Kidney capillary endothelial cell (primary cell): ENCODE data around the gene SEZ6.
A peak's percentile ranks its signal among the peaks of the same experiment; 100 is the strongest.

Experiments used
- DNase-seq: peaks from one replicate; pipeline ENCODE4 v3.0.0-alpha.2; 2018; ENCODE audit warnings: low spot score

Gene SEZ6

DNA sequence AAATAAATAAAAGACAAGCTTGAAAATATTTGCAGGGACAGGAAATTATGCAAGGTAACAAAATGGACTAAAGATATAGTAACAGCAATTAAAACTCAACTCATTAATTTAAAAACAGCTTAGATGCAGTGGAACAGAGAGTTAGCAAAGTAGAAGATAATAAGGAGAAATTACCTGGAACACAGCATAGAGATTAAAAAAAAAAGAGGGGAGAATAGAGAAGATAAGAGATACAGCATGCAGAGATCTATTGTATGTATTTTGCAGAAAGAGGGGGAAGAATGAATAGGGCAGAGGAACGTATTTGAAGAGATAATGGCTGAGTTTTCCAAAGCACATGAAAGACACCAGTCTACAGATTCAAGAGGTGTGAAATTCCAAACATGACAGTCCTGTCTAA is 28.7 kb upstream of the SEZ6 start:
- DNase-seq: no peak

- no peak for DNase-seq
Measured at GRCh38 chr17:29032857-29033197, 27.0 kb upstream of the SEZ6 start.

GRCh38 chr17:29032013-29032856 is 26.4 kb upstream of the SEZ6 start:
- DNase-seq: no peak

- no peak for DNase-seq
Measured at GRCh38 chr17:29031488-29031887, 25.7 kb upstream of the SEZ6 start.

DNA sequence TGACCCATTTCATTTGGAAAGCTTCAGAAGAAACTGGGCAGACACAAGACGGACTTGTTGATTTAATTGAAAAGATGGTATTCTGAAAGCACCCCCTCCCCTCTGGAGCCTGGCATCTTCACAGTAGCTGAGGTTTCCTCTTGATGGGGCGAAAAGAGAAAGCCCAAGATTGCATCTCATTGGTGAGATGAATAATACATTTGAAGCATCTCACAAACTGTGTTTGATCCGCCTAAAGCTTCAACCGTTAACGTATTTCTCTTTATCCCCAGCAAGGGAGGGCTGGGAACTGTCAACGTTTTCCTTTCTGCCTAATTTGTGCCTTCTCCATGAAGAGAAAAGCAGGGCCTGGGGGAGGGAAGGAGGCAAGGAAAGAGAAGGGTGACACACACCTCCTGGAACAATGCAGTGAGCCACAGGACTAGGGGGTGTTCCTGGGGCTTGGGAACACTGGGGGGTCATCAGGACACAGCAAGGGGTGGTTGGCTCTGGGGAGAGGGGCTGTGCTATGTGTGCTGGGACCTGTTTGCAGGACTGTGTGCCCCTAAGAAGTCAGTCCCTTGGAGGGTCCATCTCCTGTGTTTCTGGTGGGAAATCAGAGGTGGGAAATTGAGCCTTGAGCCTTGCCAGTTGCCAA is 18.6 kb upstream of the SEZ6 start:
- no peak for DNase-seq

GRCh38 chr17:29022074-29022473 is 16.2 kb upstream of the SEZ6 start:
- no peak for DNase-seq

DNA sequence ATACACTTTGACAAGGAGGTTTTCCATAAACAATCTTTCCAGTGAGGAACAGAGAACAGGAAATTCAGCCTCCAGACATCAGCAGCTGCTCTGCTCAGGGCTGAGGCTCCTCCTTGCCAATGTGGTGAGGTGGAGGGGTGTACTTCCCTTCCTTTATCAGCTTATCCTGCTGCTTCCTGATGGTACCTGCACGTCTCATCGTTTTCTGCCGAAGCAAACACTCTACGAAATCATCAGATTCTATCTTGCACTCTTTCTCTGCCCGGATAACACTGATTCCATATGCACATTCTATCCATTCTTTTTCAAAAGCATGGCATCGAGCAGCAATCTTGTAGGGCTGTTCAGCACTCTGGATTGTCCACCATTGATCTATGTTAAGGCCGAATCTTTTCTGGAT is 15.4 kb upstream of the SEZ6 start:
- no peak for DNase-seq

GRCh38 chr17:29020576-29020975 is 14.7 kb upstream of the SEZ6 start:
- no peak for DNase-seq

DNA sequence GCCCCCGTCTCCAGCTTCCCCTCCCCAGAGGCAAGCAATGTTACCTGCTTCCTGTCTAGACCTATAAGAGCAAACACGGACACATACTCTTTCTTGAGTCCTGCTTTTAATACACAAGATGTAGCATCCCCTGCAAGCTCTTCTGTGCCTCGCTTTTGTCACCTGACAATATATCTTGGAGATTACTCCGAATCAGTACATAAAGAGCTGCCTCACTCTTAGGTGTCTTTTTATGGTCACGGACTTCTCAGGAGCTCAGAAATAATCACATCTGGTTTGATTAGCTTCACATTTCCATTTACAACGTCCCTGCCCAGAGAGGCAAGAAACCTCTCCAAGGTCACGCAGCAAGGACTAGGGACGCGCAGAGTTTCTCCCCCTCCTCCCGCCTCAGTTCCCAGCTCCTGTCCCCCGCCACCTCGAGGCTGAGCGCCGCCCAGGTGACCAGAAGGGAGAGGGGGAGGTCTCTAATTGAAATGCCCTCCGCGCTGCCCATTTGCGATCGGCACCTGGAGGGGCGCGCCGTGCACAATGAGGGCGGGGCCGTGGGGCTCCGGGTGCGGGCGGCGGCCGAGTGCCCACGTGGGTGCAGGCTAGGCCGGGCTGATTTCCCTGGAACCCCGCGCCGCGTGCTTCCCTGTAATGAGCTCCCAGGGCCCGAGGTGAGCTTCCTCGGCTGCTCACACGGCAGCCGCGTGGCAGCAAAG is 13.8 kb upstream of the SEZ6 start:
- DNase-seq: no peak

DNA sequence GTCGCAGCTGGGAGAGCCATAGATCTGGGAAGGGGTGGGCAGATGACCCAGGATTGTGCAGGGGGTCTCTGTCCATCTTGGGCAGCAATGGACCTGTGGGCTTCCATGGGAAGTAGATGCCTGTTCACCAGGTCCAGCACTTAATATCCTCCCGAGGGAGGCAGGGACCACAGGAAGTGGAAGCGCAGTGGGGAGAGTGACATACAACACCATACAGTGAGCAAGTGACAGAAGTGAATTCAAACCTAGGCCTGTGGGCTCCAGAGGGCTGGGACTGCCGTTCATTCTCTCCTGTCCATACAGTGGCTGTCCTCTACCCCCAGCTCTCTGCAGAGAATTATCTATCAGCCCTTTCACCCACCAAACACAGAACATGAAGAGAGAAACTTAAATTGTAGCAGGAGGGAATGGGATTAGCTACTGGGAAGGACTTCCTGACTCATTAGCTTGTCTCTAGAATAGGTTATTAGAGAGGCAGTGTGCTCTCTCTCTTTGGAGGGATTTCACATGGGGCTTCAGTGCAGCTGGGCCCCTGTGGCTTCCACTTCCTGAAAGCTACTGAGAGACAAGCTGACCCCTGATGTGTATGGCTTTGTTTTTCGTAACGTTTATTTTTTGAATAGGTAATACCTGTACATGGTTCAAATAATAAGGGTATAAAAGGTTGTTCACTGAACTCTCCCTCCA is 13.1 kb upstream of the SEZ6 start:
- DNase-seq: no peak

DNA sequence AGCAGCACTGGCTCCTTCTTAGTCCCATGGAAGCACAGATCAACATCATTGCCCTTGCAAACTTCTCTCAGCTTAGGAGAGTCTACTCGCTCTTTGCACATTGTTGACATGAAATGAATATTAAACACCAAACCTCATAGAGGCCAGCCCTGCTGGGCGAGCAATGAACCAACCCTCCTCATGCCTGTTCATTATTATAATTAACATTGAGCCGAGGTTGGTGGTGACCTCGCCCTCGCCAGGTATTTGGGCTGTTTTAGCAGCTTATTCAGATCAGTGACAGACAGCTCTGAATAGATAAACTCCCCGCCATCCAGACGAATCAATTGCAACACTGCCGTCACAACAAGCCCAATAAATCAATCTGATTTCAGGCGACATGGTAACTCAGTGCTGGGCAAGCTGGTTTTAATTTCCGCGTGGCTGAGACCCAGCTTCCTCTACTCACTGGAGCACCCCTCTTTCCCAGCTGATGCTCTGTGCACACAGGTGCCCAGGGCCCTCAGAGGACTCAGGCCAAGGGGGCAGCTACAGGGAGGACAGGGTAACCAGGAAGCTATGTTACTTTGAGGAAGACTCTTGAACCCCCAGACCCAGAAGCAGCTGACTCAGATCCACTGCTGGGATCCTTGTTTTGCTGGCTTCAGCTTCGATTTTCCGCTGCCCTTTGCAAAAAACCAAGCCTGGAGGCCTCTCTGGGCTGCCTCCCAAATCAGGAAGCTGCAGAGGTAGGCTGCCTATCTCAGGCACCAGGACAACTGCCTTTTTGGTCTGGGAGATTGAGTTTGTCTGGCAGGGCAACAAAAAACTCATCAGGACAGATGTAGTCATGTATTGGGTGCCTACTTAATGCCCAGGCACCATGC is 10.7 kb upstream of the SEZ6 start:
- no peak for DNase-seq

- no peak for DNase-seq
Measured at GRCh38 chr17:29014716-29015115, 8.9 kb upstream of the SEZ6 start.

DNA sequence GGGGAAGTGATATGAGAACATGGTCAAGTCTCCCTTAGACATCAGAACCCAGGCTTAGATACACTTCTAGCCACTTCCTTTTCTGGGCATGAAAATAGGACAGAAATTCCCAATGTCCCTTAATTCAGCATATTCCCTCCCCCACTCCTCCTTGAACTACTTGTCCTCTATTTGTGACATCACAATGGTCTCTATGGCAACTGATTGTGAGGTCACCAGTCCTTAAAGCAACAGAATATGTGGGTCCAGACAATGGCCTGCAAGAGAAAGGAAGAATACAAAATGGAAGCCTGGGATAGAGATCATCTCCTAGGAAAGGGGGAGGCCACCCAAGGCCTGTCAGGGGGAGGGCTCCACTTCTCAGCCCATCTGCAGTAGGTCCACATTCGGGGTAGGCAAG is 6.7 kb upstream of the SEZ6 start:
- DNase-seq: no peak

DNA sequence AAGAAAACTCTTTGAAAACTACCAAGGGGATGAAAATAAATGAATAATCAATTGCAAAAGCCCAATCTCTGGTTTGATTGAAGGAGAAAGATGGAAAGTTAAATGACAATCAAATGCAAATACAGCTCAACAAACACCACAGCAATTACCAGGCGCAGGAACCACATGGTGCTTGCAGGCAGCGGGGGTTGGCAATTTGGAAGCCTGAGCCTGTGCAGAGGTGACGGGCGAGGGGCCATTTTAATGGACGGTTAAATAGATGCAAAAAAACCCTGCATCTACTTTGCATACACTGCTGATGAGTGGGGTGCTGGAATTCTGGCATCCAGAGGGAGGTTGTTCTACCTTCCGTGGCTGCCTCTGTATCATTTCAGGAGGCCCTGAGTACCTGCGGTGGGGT is 4.8 kb upstream of the SEZ6 start:
- DNase-seq: no peak

GRCh38 chr17:29010129-29010528 is 4.3 kb upstream of the SEZ6 start:
- no peak for DNase-seq

- DNase-seq: no peak
Measured at GRCh38 chr17:29008591-29008990, 2.8 kb upstream of the SEZ6 start.

DNA sequence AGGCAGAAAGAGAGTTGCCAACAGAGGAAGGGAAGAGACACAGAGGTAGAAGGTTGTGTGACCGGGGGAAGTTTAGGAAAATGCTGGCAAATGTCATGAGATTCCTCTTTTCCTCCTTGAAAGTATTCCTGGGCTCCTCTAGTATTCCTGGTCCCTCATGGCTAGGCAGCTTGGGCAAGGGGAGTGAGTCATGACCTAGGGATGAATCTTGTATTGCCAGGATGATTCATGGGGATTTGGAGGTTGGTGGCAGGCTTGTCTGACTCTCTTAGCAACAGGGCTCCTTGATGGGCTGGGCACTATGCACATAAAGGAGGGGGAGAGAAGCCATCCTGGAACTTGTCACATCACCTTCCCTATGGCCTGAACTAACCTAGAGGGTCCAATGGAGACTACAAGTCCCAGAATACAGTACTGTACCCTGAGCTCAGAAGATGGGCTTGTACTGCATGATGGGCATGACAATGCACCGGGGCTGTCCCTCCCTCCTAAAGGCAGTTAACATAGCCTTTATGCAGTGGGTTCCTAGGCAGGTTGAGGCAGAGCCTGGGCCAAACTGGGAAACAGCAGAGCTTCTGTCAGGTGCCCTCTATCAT is 2.1 kb upstream of the SEZ6 start:
- DNase-seq: peak; percentile 26

DNA sequence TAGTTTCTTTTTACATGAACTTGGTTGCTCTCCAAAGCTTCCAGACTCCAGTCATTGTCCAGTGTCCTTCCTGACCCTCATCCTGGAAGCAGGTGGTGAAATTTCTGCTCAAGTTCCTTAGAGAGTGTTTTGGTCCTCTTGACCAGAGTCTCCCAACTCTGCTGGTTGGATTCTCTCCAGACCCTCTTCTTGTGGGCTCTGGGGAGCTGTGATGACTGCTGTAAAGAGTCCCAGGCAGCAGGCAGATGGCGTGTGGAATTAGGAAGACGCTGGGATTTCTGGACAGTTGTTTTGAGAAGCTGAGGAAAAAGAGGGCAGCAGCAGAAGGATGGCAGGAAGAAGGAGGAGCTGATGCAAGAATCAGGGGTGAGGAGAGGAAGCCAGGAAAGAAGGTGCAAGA is 1.6 kb upstream of the SEZ6 start:
- DNase-seq: no peak

GRCh38 chr17:29004081-29004692 is 1.6 kb downstream of the SEZ6 start:
- no peak for DNase-seq

DNA sequence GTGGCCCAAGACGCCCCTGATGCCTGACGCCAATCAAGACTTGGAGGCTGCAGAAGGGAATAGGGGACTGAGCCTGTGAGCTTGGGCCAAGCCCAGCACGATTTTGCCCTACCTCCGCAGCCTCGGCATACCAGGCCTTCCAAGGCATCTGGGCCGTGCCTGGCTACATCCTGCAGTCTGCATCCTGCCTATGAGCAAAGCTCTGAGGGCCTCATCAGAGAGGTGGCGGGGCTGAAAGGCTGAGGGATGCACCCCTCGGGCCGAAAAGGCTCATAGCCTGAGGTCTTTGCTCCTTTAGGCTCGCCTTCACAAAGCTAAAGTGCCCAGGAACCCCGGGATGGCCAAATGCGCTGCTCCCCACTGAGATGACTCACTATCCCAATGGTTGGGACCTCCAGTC is 2.5 kb downstream of the SEZ6 start:
- DNase-seq: no peak

GRCh38 chr17:29002811-29003210 is 3.0 kb downstream of the SEZ6 start:
- DNase-seq: no peak
